ENCODE measurements around the gene PRKCE.

GRCh38 chr2:46119453-46119852, 468.0 kb downstream of the PRKCE start:
- no peak for TF ChIP-seq CTCF (IDR thresholded peaks at IDR 0.05)
- no peak for TF ChIP-seq POLR2AphosphoS5 (IDR thresholded peaks at IDR 0.05)
- TF ChIP-seq EP300 (IDR thresholded peaks at IDR 0.05) = no peak
